Measurements from ENCODE around the gene S100A5. TPM values are rescaled to one million over a fixed set of nuclear protein-coding genes. Genes with fewer than 3 reads are reported as not detected.
"Not testable (repeated sequence)": the region's sequence is repeated elsewhere in the genome, so short reads cannot be mapped to it uniquely, and the experiment has no call there.

The S100A5 gene
- total RNA-seq, 1 experiment from 2014 or later = not detected

GRCh38 chr1:153563483-153563901 lies 22.8 kb upstream of the S100A5 start:
- Histone ChIP-seq H3K27me3 (ENCODE audit: insufficient read depth, low read length) (no peaks in the 10 kb centered on the region), H3K23me2 (ENCODE audit: insufficient read length, low read depth, low read length, poor library complexity, severe bottlenecking) (no peaks in the 10 kb centered on the region), H3T11ph (ENCODE audit: low read length) (no peak overlapping the region), H3K14ac (ENCODE audit: insufficient read depth, low read length) (no peak overlapping the region), H3K56ac (ENCODE audit: insufficient read length, low read depth, low read length) (no peak overlapping the region), H4K5ac (ENCODE audit: insufficient read length, low read depth, low read length) (no peak overlapping the region), H2AFZ (ENCODE audit: low read length) (no peak overlapping the region), H2BK12ac (ENCODE audit: insufficient read length, low read depth, low read length) (no peak overlapping the region), H3K4ac (ENCODE audit: low read depth, low read length) (no peak overlapping the region), H4K20me1 (ENCODE audit: control insufficient read depth, insufficient read depth, insufficient read length) (peaks cover under 1% of the 10 kb centered on the region), H4K91ac (ENCODE audit: insufficient read length, low read depth, low read length) (no peak overlapping the region), H3K4me1 (ENCODE audit: insufficient read depth, low read length) (peaks cover 7% of the 10 kb centered on the region; the same call in 1 of the 2 replicates), H3K18ac (ENCODE audit: insufficient read length, low read depth, low read length) (no peak overlapping the region), H2BK120ac (ENCODE audit: low read depth, low read length, poor library complexity, severe bottlenecking) (no peak overlapping the region), H2BK5ac (ENCODE audit: insufficient read length, low read length) (no peak overlapping the region), H3K79me1 (ENCODE audit: insufficient read depth, low read depth, low read length, poor library complexity, severe bottlenecking) (no peaks in the 10 kb centered on the region), H2AK5ac (ENCODE audit: insufficient read length, low read length) (no peak overlapping the region), H3K4me2 (ENCODE audit: insufficient read depth, insufficient read length, low read length) (no peak overlapping the region), H2BK15ac (ENCODE audit: low read depth, low read length) (no peak overlapping the region), H3K23ac (ENCODE audit: insufficient read length, low read depth, low read length) (no peak overlapping the region), H3K9me3 (ENCODE audit: control insufficient read depth, low read depth, low read length) (no peaks in the 10 kb centered on the region), H3K9ac (ENCODE audit: extremely low read depth, insufficient read length, low read length) (no peak overlapping the region), H3K27ac (ENCODE audit: insufficient read length, low read depth, low read length) (no peak overlapping the region), H3K79me2 (ENCODE audit: insufficient read depth, low read length) (no peaks in the 10 kb centered on the region), H2BK20ac (ENCODE audit: low read depth, low read length, poor library complexity, severe bottlenecking) (no peak overlapping the region), H4K8ac (replicated peaks; ENCODE audit: insufficient read length, low read depth, low read length) (no peak overlapping the region)
- Mint-ChIP-seq H3K4me1 (peaks cover 27 to 29% of the 10 kb centered on the region in 2 experiments), H3K27ac (peak overlapping the region in 1 of 3 experiments; percentile 49; a peak in 1 of 7 replicates), H3K9me3 (no peaks in the 10 kb centered on the region), H3K36me3 (ENCODE audit: insufficient read depth in 1 of 3, low read depth in 3 of 3) (no peaks in the 10 kb centered on the region), H3K4me3 (no peak overlapping the region), H3K27me3 (ENCODE audit: low read depth) (peaks cover 6% of the 10 kb centered on the region)
- WGBS (ENCODE audit: extremely low coverage, insufficient read length, low lambda C conversion rate) = no CpG with 5 or more reads among the region's 6 CpGs
- no peak for DNase-seq
- no peak for TF ChIP-seq CTCF (conservative IDR thresholded peaks at IDR 0.05)

- not testable (repeated sequence) for H4K5ac ChIP-seq (ENCODE audit: insufficient read length, low read depth, low read length); H4K20me1 ChIP-seq (ENCODE audit: control insufficient read depth, insufficient read depth, insufficient read length); H3K14ac ChIP-seq (ENCODE audit: insufficient read depth, low read length); H3K56ac ChIP-seq (ENCODE audit: insufficient read length, low read depth, low read length); H3K36me3 Mint-ChIP-seq (ENCODE audit: insufficient read depth in 1 of 3, low read depth in 3 of 3); H3K9me3 Mint-ChIP-seq; H3K4me3 Mint-ChIP-seq; H2BK15ac ChIP-seq (ENCODE audit: low read depth, low read length); DNase-seq; H3K9ac ChIP-seq (ENCODE audit: extremely low read depth, insufficient read length, low read length); H2BK20ac ChIP-seq (ENCODE audit: low read depth, low read length, poor library complexity, severe bottlenecking); H3K4me2 ChIP-seq (ENCODE audit: insufficient read depth, insufficient read length, low read length); H3K23ac ChIP-seq (ENCODE audit: insufficient read length, low read depth, low read length); H2BK5ac ChIP-seq (ENCODE audit: insufficient read length, low read length); H3K79me1 ChIP-seq (ENCODE audit: insufficient read depth, low read depth, low read length, poor library complexity, severe bottlenecking); H3K4me1 ChIP-seq (ENCODE audit: insufficient read depth, low read length); H3K9me3 ChIP-seq (ENCODE audit: control insufficient read depth, low read depth, low read length); H3K18ac ChIP-seq (ENCODE audit: insufficient read length, low read depth, low read length); H3K23me2 ChIP-seq (ENCODE audit: insufficient read length, low read depth, low read length, poor library complexity, severe bottlenecking); H2AK5ac ChIP-seq (ENCODE audit: insufficient read length, low read length); H3K27ac ChIP-seq (ENCODE audit: insufficient read length, low read depth, low read length); H4K91ac ChIP-seq (ENCODE audit: insufficient read length, low read depth, low read length); H2AFZ ChIP-seq (ENCODE audit: low read length); H4K8ac ChIP-seq (replicated peaks; ENCODE audit: insufficient read length, low read depth, low read length); H3K4ac ChIP-seq (ENCODE audit: low read depth, low read length); H2BK12ac ChIP-seq (ENCODE audit: insufficient read length, low read depth, low read length); H3T11ph ChIP-seq (ENCODE audit: low read length); H3K27me3 Mint-ChIP-seq (ENCODE audit: low read depth); H3K27me3 ChIP-seq (ENCODE audit: insufficient read depth, low read length); H3K79me2 ChIP-seq (ENCODE audit: insufficient read depth, low read length); H2BK120ac ChIP-seq (ENCODE audit: low read depth, low read length, poor library complexity, severe bottlenecking); H3K27ac Mint-ChIP-seq
- WGBS (ENCODE audit: extremely low coverage, insufficient read length, low lambda C conversion rate) = no CpG with 5 or more reads among the region's 3 CpGs
- H3K4me1 Mint-ChIP-seq = peaks cover 14 to 16% of the 10 kb centered on the region in 2 experiments
These were observed 21.3 kb upstream of the S100A5 start for GRCh38 chr1:153562021-153562420.
